Coronary artery (tissue), 2 donors: ENCODE measurements around the gene APBA3.
A peak's percentile ranks its signal among the peaks of the same experiment; 100 is the strongest.

ENCODE experiments used
- DNase-seq: peaks from one replicate; pipeline ENCODE4 v3.0.0-alpha.2; 2017; ENCODE audit warnings: low spot score
- H3K27ac ChIP-seq, 2 donors: fragments of 200-600 bp; sonication (generic); one replicate each; pipeline ENCODE4 v1.5.1; 2016 to 2019
- H3K4me3 ChIP-seq: fragments of 200-600 bp; sonication (generic); 2 replicates; pipeline ENCODE4 v1.5.1; 2016; ENCODE audit warnings: mild to moderate bottlenecking, moderate library complexity
- TF ChIP-seq, protein P1 (sequence below): fragments of 200-600 bp; sonication (generic); IDR thresholded peaks from one replicate; pipeline ENCODE4 v1.5.1; 2019; ENCODE audit warnings: antibody characterized with exemption

The APBA3 gene

DNA sequence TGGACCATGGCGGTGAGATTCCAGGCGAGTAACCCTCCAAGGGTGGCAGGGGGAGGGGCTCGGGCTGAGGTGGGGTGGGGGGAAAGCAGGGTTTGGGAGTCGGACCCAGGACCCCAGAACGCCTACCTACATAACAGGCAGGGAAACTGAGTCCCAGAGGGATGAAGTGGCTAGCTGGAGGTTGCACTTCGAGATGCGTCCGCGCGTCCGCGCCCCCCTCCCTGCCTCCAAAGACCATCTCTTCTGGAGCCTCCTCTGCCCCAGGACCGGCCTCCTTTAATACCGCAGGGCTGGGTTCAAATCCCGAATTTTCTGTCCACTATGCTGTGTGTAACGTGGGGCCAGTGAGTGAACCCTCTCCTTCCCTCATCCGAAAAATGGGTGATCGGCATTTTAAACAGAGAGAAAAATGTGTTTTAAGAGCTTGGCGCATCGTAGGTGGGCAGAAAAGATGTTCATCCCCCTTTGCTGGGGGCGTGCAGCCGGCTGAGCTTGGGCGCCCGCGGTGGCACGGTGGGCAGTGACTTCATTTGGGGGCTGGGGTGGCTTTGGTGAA is 39.5 kb downstream of the APBA3 start:
- TF ChIP-seq, protein P1, sequence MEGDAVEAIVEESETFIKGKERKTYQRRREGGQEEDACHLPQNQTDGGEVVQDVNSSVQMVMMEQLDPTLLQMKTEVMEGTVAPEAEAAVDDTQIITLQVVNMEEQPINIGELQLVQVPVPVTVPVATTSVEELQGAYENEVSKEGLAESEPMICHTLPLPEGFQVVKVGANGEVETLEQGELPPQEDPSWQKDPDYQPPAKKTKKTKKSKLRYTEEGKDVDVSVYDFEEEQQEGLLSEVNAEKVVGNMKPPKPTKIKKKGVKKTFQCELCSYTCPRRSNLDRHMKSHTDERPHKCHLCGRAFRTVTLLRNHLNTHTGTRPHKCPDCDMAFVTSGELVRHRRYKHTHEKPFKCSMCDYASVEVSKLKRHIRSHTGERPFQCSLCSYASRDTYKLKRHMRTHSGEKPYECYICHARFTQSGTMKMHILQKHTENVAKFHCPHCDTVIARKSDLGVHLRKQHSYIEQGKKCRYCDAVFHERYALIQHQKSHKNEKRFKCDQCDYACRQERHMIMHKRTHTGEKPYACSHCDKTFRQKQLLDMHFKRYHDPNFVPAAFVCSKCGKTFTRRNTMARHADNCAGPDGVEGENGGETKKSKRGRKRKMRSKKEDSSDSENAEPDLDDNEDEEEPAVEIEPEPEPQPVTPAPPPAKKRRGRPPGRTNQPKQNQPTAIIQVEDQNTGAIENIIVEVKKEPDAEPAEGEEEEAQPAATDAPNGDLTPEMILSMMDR: no peak
- no peak overlapping the region for H3K27ac ChIP-seq
- H3K4me3 ChIP-seq: peak overlapping the region; percentile 40
- no peak for DNase-seq

- H3K27ac ChIP-seq: no peak overlapping the region
- peak; percentile 78 for DNase-seq
- peak overlapping the region; percentile 40 for H3K4me3 ChIP-seq
- TF ChIP-seq, protein P1: no peak
These were observed 40.2 kb downstream of the APBA3 start for GRCh38 chr19:3721131-3721886.

GRCh38 chr19:3720349-3720917 is 41.1 kb downstream of the APBA3 start:
- no peak overlapping the region for H3K4me3 ChIP-seq
- DNase-seq: no peak
- TF ChIP-seq, protein P1: no peak
- no peak overlapping the region for H3K27ac ChIP-seq

DNA sequence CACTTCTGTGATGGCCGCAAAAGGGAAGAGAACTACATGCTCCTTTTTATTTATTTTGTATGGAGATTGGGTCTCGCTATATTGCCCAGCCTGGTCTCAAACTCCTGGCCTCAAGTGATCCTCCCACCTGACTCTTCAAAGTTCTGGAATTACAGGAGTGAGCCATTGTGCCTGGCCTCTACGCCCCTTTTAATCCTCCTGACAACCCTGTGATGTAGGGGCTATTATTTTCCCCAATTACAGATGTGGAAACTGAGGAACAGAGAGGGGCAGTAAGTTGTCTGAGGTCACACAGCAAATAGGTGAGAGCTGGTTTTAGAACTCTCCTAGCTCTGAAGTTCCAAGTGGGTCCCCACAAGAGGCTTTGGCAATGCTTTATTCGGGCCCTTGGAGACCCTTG is 41.6 kb downstream of the APBA3 start:
- Histone ChIP-seq H3K4me3 (no peak overlapping the region), H3K27ac (no peak overlapping the region)
- no peak for DNase-seq
- TF ChIP-seq, protein P1: no peak

- DNase-seq: no peak
- TF ChIP-seq, protein P1: no peak
- Histone ChIP-seq H3K4me3 (no peak overlapping the region), H3K27ac (no peak overlapping the region)
These were observed 45.3 kb downstream of the APBA3 start for GRCh38 chr19:3716147-3716668.

- Histone ChIP-seq H3K27ac (no peak overlapping the region), H3K4me3 (no peak overlapping the region)
- TF ChIP-seq, protein P1: no peak
- DNase-seq: no peak
These were observed 48.6 kb downstream of the APBA3 start for GRCh38 chr19:3712663-3713611.
